Raji (cell line): Measurements from ENCODE around the gene BIK.

ENCODE experiments used
- POLR2A ChIP-seq: IDR thresholded peaks from 2 replicates; pipeline ENCODE4 v1.6.1; 2011; ENCODE audit warnings: low read depth, low read length, control low read depth; ENCODE audit not compliant: insufficient read depth

BIK gene

DNA sequence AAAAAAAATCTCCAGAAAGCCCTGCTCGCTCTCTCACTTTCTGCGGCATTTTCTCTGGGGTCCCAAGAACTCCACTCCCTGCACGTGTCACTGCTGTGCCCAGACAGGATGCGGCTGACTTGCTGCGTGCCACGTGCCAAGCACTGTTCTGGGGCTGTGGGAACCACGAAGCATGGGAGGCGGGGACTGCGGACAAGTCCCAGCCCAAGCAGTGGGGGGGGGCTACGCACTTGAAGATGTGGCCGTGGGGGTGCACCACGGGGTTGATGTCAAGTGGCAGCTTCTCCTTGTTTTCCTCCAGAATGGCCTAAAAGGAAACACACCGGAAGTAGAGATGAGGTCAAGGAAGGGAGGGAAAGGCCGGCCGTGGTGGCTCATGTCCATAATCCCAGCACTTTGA, 65.5 kb downstream of the BIK start:
- TF ChIP-seq POLR2A = no peak

GRCh38 chr22:43177479-43177878, 66.9 kb downstream of the BIK start:
- TF ChIP-seq POLR2A = no peak
